Left colon (tissue), 2 donors: ENCODE data around the gene COA6. TPM values are rescaled to one million over a fixed set of nuclear protein-coding genes. Genes with fewer than 3 reads are reported as not detected.

ENCODE experiments used
- ATAC-seq: fragments of 200-7000 bp; cut with Tn5 transposase; one replicate; pipeline ENCODE4 v1.9.1; 2020; ENCODE audit warnings: mild to moderate bottlenecking, moderate library complexity
- DNase-seq, 2 donors: peaks; one replicate each; pipeline ENCODE4 v3.0.0-alpha.2; 2020
- intact Hi-C, 2 donors: fragments of 100-400 bp; cut with DNase I in 1 of 2; cut with micrococcal nuclease in 1 of 2; formaldehyde crosslinking; loops; one replicate each; pipeline versions ENCODE4 v1.11.2 to v1.14.0; 2022; cut with DNase I, micrococcal nuclease
- total RNA-seq, 2 donors: library from RNA; stranded (reverse); fragmentation: NEBNext Ultra II Directional; extraction: Animal tissue kit (Norgen Biotek cat#: 25700); gene quantifications; one replicate each; pipeline ENCODE4 v1.2.1, GENCODE V29; 2021
- donor health status: DM: no; HTN: no; CAD: no.
- donor health status: DM: yes; HTN: yes; CAD: no.

COA6 gene
- total RNA-seq, 2 donors from 2014 or later: 29.7 to 35.6 TPM

DNA sequence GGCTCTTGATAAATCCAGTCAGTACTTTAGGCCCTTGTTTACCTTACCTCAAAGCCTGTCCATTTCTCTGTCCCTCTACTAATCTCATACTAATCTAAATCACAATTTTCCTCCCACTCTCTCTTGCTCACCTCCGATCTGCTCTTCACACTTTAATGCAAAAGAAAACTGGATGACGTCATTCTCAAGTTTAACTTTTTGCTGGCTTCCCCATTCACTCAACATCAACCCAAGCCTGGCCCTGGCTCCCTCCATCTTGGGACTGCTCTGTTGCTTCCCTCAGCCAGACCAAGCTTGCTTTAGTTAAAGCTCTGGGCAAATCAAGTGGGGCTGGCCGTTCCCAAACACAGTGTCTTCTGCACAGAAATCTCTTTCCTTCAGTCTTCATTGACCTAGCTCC lies 29.7 kb downstream of the COA6 start:
- DNase-seq (no peak), ATAC-seq (no peak)
- intact Hi-C loops: no loop called here

DNA sequence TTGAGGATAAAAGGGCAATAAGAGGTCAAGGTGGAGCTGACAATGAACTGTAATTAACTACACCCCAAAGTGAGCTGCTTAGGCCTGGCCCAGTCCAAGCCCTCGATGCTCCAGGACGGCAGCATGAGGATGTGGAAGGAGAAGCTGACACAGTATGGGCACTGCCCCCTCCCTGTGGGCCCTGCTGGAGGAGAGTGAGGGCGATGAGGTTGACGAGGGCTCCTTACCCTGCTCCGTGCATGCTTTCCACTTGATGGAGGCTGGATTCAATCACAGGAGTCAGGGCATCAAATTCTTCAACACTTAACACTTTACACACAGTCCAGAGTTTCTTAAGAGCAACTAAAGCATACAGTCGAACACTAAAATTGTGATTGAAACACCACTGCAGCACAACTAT lies 32.4 kb downstream of the COA6 start:
- ATAC-seq: no peak
- intact Hi-C loops: no loop called here
- DNase-seq: no peak

DNA sequence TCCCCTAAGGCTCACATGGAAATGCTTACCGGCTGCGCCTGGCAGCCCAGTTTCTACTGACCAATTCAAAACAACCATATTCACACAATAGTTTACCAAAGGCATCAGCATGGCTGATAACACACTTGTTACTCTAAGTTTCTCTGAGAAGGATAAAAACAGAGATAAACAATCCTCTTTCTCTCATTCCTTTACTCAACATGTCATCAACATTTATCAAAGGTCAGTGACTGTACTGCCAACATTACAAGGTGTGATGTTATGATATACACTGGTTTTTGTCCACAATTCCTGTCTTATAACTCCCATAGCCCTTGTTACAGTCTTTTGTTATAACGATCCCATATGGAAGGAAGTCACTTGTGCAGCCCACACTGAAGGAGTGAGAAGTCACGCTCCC lies 33.6 kb downstream of the COA6 start:
- DNase-seq: no peak
- intact Hi-C loops: no loop called here
- no peak for ATAC-seq

- intact Hi-C loops: no loop called here
- DNase-seq (no peak), ATAC-seq (no peak)
These were observed 35.5 kb downstream of the COA6 start for GRCh38 chr1:234408757-234409156.

GRCh38 chr1:234409328-234409727 lies 36.1 kb downstream of the COA6 start:
- intact Hi-C loops: no loop called here
- ATAC-seq (no peak), DNase-seq (no peak)

- ATAC-seq (no peak), DNase-seq (no peak)
- intact Hi-C loops: no loop called here
These were observed 39.6 kb downstream of the COA6 start for GRCh38 chr1:234412830-234413229.

- no peak for ATAC-seq
- intact Hi-C loops: no loop called here
- DNase-seq: no peak
These were observed 40.2 kb downstream of the COA6 start for GRCh38 chr1:234413485-234413884.

DNA sequence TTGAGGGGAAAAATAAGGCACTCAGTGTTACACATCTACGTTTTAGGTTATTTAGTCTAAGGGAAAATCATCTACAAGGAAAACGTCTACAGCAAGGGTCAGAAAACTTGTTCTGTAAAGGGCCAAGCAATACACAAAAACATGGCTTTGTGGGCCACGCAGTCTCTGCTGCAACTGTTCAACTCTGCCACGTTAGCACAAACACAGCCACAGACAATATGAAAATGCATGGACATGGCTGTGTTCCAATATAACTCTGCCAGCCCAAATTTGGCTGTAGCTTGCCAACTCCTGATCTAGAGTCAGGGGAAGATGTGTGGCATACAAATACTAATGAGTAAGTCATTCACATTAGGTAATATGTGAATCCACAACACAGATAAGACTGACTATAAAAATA lies 40.7 kb downstream of the COA6 start:
- DNase-seq (no peak), ATAC-seq (no peak)
- intact Hi-C loops: no loop called here

GRCh38 chr1:234427950-234428646 lies 54.8 kb downstream of the COA6 start:
- no peak for ATAC-seq
- intact Hi-C loops: no loop called here

DNA sequence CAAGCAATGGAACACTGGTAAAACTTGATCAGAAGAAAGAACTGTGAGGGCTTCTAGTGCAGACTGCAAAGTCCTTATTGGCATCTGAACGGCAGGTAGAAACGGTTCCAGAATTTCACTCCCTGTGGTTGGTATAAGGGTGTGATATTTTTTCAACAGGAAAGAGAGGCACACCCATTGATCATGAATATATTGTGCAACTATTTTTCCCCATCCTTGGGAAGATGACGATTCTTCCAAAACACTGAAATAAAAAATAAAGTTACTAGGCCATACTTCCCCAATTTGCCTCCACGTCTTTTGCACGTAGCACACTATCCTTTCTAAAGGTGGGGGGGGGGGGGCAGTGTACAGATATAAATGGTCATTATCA lies 56.2 kb downstream of the COA6 start:
- ATAC-seq (no peak), DNase-seq (no peak)
- intact Hi-C loops: no loop called here

More at GRCh38 chr1:234427950-234428646, 54.8 kb downstream of the COA6 start:
- no peak for DNase-seq

- intact Hi-C loops: no loop called here
- DNase-seq (no peak), ATAC-seq (no peak)
These were observed 57.4 kb downstream of the COA6 start for GRCh38 chr1:234430691-234431090.

DNA sequence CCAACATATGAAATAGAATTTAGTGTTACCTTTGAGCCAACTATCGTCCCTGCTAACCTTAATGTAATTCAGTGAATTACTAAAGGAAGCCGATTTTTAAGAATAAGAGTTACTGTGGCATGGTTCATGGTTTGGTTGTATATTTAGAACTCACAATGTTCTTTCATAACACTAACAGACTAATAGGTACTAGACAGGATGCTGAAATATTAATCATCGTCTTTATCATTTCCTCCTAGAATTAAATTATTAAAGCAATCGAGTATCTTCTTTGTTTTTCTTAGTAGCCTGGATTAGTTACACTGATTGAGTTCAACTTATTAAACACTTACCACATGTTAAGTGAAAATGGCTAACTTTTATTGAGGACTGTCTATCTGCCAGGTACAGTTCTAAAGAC lies 58.0 kb downstream of the COA6 start:
- intact Hi-C loops: no loop called here
- DNase-seq (no peak), ATAC-seq (no peak)

DNA sequence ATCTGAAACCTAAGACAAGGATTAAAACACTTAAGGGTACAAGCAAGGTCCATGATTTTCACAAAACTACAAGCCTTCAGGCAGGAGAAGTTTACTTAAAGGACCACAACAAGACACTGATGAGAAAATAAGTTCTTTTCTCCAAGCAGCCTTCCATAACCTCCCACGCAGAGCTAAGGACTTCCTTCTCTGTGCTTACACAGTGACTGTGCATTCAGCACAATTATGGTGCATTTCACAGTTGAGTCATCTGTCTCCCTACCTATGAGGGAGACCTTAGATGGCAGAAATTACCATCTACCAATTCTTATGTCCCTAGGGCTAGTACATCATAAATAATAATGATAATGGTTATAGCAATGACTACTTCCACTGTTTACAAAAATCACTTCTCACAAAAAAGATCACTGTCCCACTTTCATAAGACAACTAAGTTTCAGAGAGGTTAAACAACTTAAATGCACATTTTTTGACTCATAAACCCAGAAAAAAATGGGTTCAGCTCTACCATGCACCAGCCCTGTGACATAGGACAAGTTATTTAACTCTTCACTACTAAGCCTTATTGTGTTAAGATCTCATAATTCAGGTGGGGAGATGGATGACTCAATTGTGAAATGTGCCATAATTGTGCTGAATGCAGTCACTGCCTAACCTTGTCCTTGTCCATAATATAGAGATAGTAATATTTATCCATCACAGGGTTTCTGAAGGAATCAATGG lies 60.5 kb downstream of the COA6 start:
- intact Hi-C loops: no loop called here
- DNase-seq: no peak
- ATAC-seq: no peak

Other genes starting within 250 kb of the COA6 start
- gene TARBP1, start 105.7 kb downstream of the COA6 start, total RNA-seq: 10 to 100 TPM; 19.9 to 30.5 TPM
- gene IRF2BP2, start 236.7 kb downstream of the COA6 start, total RNA-seq: 100 to 1,000 TPM; 176 TPM